GM18508 (cell line): Measurements from ENCODE around the gene CTRB2.
"Not testable (repeated sequence)": the region's sequence is repeated elsewhere in the genome, so short reads cannot be mapped to it uniquely, and the experiment has no call there.

Experiments
- ATAC-seq: cut with Tn5 transposase; IDR thresholded peaks from one replicate; pipeline ENCODE4 v1.9.1; 2021; ENCODE audit warnings: moderate number of reproducible peaks; ENCODE audit not compliant: insufficient read depth, unreplicated experiment

CTRB2 gene

GRCh38 chr16:75228143-75228976 is 21.4 kb upstream of the CTRB2 start:
- ATAC-seq: no peak

GRCh38 chr16:75227361-75228142 is 20.6 kb upstream of the CTRB2 start:
- no peak for ATAC-seq

- no peak for ATAC-seq
These were observed 19.8 kb upstream of the CTRB2 start for GRCh38 chr16:75226550-75227360.

- no peak for ATAC-seq
These were observed 18.9 kb upstream of the CTRB2 start for GRCh38 chr16:75225678-75226515.

- no peak for ATAC-seq
These were observed 18.1 kb upstream of the CTRB2 start for GRCh38 chr16:75225092-75225491.

- ATAC-seq: no peak
These were observed 17.5 kb upstream of the CTRB2 start for GRCh38 chr16:75224306-75225082.

- ATAC-seq: not testable (repeated sequence)
These were observed 16.2 kb upstream of the CTRB2 start for GRCh38 chr16:75223129-75223528.

GRCh38 chr16:75222271-75222783 is 15.4 kb upstream of the CTRB2 start:
- no peak for ATAC-seq

GRCh38 chr16:75219838-75220237 is 12.9 kb upstream of the CTRB2 start:
- no peak for ATAC-seq

GRCh38 chr16:75219088-75219487 is 12.1 kb upstream of the CTRB2 start:
- no peak for ATAC-seq

- peak; percentile 68 for ATAC-seq
These were observed 11.5 kb upstream of the CTRB2 start, which contains the start of gene CTRB1 for GRCh38 chr16:75218256-75219076. TSS of gene CTRB1 (plus strand) at chr16:75218988. CDS start at chr16:75219008, 20 bp downstream.

GRCh38 chr16:75217389-75217851 is 10.5 kb upstream of the CTRB2 start:
- ATAC-seq: no peak

- no peak for ATAC-seq
These were observed 9.6 kb upstream of the CTRB2 start for GRCh38 chr16:75216576-75216975.

GRCh38 chr16:75216127-75216526 is 9.2 kb upstream of the CTRB2 start:
- no peak for ATAC-seq

GRCh38 chr16:75211286-75211685 is 4.3 kb upstream of the CTRB2 start:
- ATAC-seq: not testable (repeated sequence)

GRCh38 chr16:75209944-75210343 is 3.0 kb upstream of the CTRB2 start:
- no peak for ATAC-seq

GRCh38 chr16:75209514-75209913 is 2.6 kb upstream of the CTRB2 start:
- not testable (repeated sequence) for ATAC-seq
